H1 (cell line): Measurements from ENCODE around the gene RBP5. TPM values are rescaled to one million over a fixed set of nuclear protein-coding genes. Genes with fewer than 3 reads are reported as not detected.

Experiments used
- KDM5A ChIP-seq: fragments of 200-600 bp; IDR thresholded peaks from 2 replicates; pipeline ENCODE4 v1.7.1; 2012; ENCODE audit warnings: mild to moderate bottlenecking, low read length, inconsistent platforms, mixed read lengths
- RAD21 ChIP-seq, 2 experiments: IDR thresholded peaks in 1 of 2; conservative IDR thresholded peaks in 1 of 2; 2 replicates each; pipeline ENCODE4 v1.6.1; 2011; ENCODE audit warnings: low read depth in 2 of 2, low read length in 2 of 2, improper control_type of control experiment in 1 of 2, inconsistent platforms in 1 of 2, mild to moderate bottlenecking in 1 of 2, moderate library complexity in 1 of 2
- RFX5 ChIP-seq: IDR thresholded peaks from 2 replicates; pipeline ENCODE4 v1.6.1; 2011; ENCODE audit warnings: low read depth, low read length, improper control_type of control experiment, borderline replicate concordance
- SIN3A ChIP-seq, 2 experiments: IDR thresholded peaks in 1 of 2; conservative IDR thresholded peaks in 1 of 2; 2 replicates each; pipeline ENCODE4 v1.6.1; 2011 to 2012; ENCODE audit warnings: low read length in 2 of 2, improper control_type of control experiment in 1 of 2, low read depth in 1 of 2, mild to moderate bottlenecking in 1 of 2
- polyA plus RNA-seq, 7 experiments: library from polyadenylated mRNA; depleted of rRNA in 3 of 7; stranded (reverse) in 5 of 7; unstranded in 2 of 7; fragments of >200 nt in 5 of 7; fragments of 200-250 nt in 2 of 7; gene quantifications; 1 replicate in 5 of 7; 2 replicates in 1 of 7; 4 replicates in 1 of 7; pipeline versions ENCODE4 v1.2.1 to v1.2.3, GENCODE V29; 2011 to 2013; ENCODE audit warnings: missing spikeins in 2 of 7, mixed read lengths in 2 of 7
- total RNA-seq: library from RNA; stranded (reverse); fragmentation: NEBNext Ultra II Directional; extraction: Animal tissue kit (Norgen Biotek cat#: 25700); gene quantifications from 2 replicates; pipeline ENCODE4 v1.2.1, GENCODE V29; 2021
- TF ChIP-seq, protein P1 (sequence below): IDR thresholded peaks from 2 replicates; pipeline ENCODE4 v1.6.1; 2012; ENCODE audit warnings: inconsistent platforms

Gene RBP5
- total and polyA plus RNA-seq, 2 of the 8 experiments (the other 6 are each of a cell fraction or from before 2014, with no cell fraction given), result 1.2 to 1.9 TPM

DNA sequence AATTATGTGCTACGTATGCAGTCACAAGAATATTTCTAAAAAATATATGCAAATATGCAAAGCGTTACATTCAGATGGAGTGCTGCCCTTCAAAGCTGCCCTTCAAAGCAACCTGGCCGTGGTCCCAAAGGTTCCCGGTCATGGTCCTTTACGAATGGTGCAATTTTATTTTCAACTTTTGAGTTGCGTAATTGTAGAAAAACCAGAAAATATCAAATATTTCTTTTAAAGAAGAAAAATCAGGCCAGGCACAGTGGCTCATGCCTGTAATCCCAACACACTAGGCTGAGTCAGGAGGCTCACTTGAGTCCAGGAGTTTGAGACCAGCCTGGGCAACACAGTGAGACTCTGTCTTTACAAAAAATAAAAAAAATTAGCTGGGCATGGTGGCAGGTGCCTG is 22.8 kb upstream of the RBP5 start (continued):
- TF ChIP-seq KDM5A (no peak), SIN3A (conservative IDR thresholded peaks at IDR 0.05 in 1 of 2, IDR thresholded peaks at IDR 0.05 in 1 of 2; ENCODE audit: low read depth in 1 of 2, low read length in 2 of 2) (no peak), RFX5 (no peak), RAD21 (IDR thresholded peaks at IDR 0.05 in 1 of 2, conservative IDR thresholded peaks at IDR 0.05 in 1 of 2; ENCODE audit: low read depth in 2 of 2, low read length in 2 of 2) (no peak)
- TF ChIP-seq, protein P1, sequence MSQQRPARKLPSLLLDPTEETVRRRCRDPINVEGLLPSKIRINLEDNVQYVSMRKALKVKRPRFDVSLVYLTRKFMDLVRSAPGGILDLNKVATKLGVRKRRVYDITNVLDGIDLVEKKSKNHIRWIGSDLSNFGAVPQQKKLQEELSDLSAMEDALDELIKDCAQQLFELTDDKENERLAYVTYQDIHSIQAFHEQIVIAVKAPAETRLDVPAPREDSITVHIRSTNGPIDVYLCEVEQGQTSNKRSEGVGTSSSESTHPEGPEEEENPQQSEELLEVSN, result no peak
- TF ChIP-seq, all 59 proteins: peak for 0
